H1 (cell line): ENCODE data around the gene CEND1. TPM values are rescaled to one million over a fixed set of nuclear protein-coding genes. Genes with fewer than 3 reads are reported as not detected.

Experiments
- CBX8 ChIP-seq: fragments of 300-800, 300-1000 bp; sonication (generic); IDR thresholded peaks from 2 replicates; pipeline ENCODE4 v1.7.1; 2016; ENCODE audit warnings: low read depth, low read length, borderline replicate concordance
- CEBPB ChIP-seq: IDR thresholded peaks from 2 replicates; pipeline ENCODE4 v1.6.1; 2012; ENCODE audit warnings: low read depth, low read length
- FOSL1 ChIP-seq: IDR thresholded peaks from 2 replicates; pipeline ENCODE4 v1.6.1; 2011; ENCODE audit warnings: mild to moderate bottlenecking, low read depth, low read length, moderate library complexity; ENCODE audit not compliant: insufficient read depth
- GABPA ChIP-seq: IDR thresholded peaks from 2 replicates; pipeline ENCODE4 v1.6.1; 2011; ENCODE audit warnings: mild to moderate bottlenecking, low read length, moderate library complexity, borderline replicate concordance; ENCODE audit not compliant: insufficient read depth
- HDAC6 ChIP-seq: IDR thresholded peaks from one replicate; pipeline ENCODE4 v1.7.1; 2012; ENCODE audit warnings: low read depth, mild to moderate bottlenecking, inconsistent platforms, low read length, moderate library complexity
- KDM1A ChIP-seq: fragments of 200-600, 300-600 bp; sonication (generic); IDR thresholded peaks from 2 replicates; pipeline ENCODE4 v1.7.1; 2016; ENCODE audit warnings: mild to moderate bottlenecking, low read length, borderline replicate concordance
- KDM4A ChIP-seq: IDR thresholded peaks from one replicate; pipeline ENCODE4 v1.7.1; 2012; ENCODE audit warnings: low read depth, mild to moderate bottlenecking, moderate library complexity, low read length, inconsistent platforms; ENCODE audit not compliant: severe bottlenecking
- MAX ChIP-seq: IDR thresholded peaks from 2 replicates; pipeline ENCODE4 v1.6.1; 2012; ENCODE audit warnings: inconsistent platforms
- NRF1 ChIP-seq: IDR thresholded peaks from 2 replicates; pipeline ENCODE4 v1.6.1; 2011; ENCODE audit warnings: mild to moderate bottlenecking, low read depth, low read length, improper control_type of control experiment
- POLR2A ChIP-seq, 2 experiments: IDR thresholded peaks; 1 replicate in 1 of 2; 2 replicates in 1 of 2; pipeline ENCODE4 v1.6.1; 2011; ENCODE audit warnings: low read depth in 2 of 2, low read length in 2 of 2, mild to moderate bottlenecking in 2 of 2; ENCODE audit errors: control extremely low read depth in 1 of 2
- SIN3A ChIP-seq, 2 experiments: IDR thresholded peaks in 1 of 2; conservative IDR thresholded peaks in 1 of 2; 2 replicates each; pipeline ENCODE4 v1.6.1; 2011 to 2012; ENCODE audit warnings: low read length in 2 of 2, improper control_type of control experiment in 1 of 2, low read depth in 1 of 2, mild to moderate bottlenecking in 1 of 2
- TAF7 ChIP-seq: optimal IDR thresholded peaks from 2 replicates; pipeline ENCODE3; 2011; ENCODE audit warnings: low read depth, mild to moderate bottlenecking, inconsistent platforms, low read length, moderate library complexity, borderline replicate concordance
- TCF12 ChIP-seq: IDR thresholded peaks from 2 replicates; pipeline ENCODE4 v1.6.1; 2011; ENCODE audit warnings: low read depth, mild to moderate bottlenecking, low read length
- polyA plus RNA-seq, 7 experiments: library from polyadenylated mRNA; depleted of rRNA in 3 of 7; stranded (reverse) in 5 of 7; unstranded in 2 of 7; fragments of >200 nt in 5 of 7; fragments of 200-250 nt in 2 of 7; gene quantifications; 1 replicate in 5 of 7; 2 replicates in 1 of 7; 4 replicates in 1 of 7; pipeline versions ENCODE4 v1.2.1 to v1.2.3, GENCODE V29; 2011 to 2013; ENCODE audit warnings: missing spikeins in 2 of 7, mixed read lengths in 2 of 7
- total RNA-seq: library from RNA; stranded (reverse); fragmentation: NEBNext Ultra II Directional; extraction: Animal tissue kit (Norgen Biotek cat#: 25700); gene quantifications from 2 replicates; pipeline ENCODE4 v1.2.1, GENCODE V29; 2021
- TF ChIP-seq, protein P1 (sequence below): IDR thresholded peaks from 2 replicates; pipeline ENCODE4 v1.6.1; 2011; ENCODE audit warnings: low read length, improper control_type of control experiment

The CEND1 gene
- total and polyA plus RNA-seq, 2 of the 8 experiments (the other 6 are each of a cell fraction or from before 2014, with no cell fraction given): 0.82 to 5.0 TPM

DNA sequence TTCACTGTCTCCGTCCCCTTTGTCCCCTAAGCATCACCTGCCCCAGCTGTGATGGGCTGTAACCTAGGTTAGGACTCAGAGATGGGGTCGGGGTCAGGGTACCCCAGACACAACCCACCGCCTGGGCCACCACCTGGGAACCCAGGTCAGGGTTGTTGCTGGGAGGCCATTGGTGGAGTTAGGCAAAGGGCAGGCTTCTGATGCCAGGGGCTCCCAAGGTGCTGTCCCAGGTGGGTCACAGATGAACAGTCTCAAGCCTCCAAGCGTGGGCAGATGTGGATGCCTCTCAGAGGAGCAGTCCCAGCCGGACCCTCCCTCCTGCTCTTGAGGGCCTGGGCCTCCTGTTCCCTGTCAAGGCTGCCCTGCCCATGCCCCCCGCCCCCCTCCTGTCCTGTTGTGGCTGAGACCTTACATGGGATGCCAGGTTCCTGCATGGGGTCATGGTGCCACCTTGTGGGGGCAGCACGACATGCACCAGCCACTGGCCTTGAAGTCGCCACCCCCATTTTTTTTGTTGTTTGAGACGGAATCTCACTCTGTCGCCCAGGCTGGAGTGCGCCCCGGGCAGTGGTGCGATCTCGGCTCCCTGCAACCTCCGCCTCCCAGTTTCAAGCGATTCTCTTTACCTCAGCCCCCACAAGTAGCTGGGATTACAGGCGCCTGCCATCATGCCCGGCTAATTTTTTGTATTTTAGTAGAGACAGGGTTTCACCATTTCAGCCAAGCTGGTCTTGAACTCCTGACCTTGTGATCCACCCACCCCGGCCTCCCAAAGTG, 24.7 kb downstream of the CEND1 start (continued):
- TF ChIP-seq CBX8 (no peak), SIN3A (conservative IDR thresholded peaks at IDR 0.05 in 1 of 2, IDR thresholded peaks at IDR 0.05 in 1 of 2; ENCODE audit: low read depth in 1 of 2, low read length in 2 of 2) (0 out of 4 replicates have a peak, but pooled peaks have one; percentile 23 to 43), GABPA (peak; percentile 37; the same call in 1 of the 2 replicates), FOSL1 (no peak), KDM4A (no peak), MAX (0 out of 2 replicates have a peak, but pooled peaks have one; percentile 17), TAF7 (no peak), TCF12 (no peak), NRF1 (no peak), KDM1A (no peak), HDAC6 (no peak), CEBPB (no peak), POLR2A (IDR thresholded peaks at IDR 0.05; ENCODE audit: control extremely low read depth in 1 of 2, low read depth in 2 of 2, low read length in 2 of 2) (peak in 1 of 2 experiments; percentile 60; a peak in 1 of 3 replicates)
- TF ChIP-seq, protein P1, sequence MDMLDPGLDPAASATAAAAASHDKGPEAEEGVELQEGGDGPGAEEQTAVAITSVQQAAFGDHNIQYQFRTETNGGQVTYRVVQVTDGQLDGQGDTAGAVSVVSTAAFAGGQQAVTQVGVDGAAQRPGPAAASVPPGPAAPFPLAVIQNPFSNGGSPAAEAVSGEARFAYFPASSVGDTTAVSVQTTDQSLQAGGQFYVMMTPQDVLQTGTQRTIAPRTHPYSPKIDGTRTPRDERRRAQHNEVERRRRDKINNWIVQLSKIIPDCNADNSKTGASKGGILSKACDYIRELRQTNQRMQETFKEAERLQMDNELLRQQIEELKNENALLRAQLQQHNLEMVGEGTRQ: no peak
